ENCODE results near the gene ANKLE1. TPM values are rescaled to one million over a fixed set of nuclear protein-coding genes. Genes with fewer than 3 reads are reported as not detected.

ANKLE1 gene
- polyA plus RNA-seq, 1 experiment: 0.33 TPM

GRCh38 chr19:17319473-17320238 lies 38.0 kb downstream of the ANKLE1 start:
- CTCF ChIA-PET: no interaction called here
- POLR2A ChIA-PET: no interaction called here
- DNase-seq (ENCODE audit: low read depth, low spot score): no peak
- peaks cover 3% of the 10 kb centered on the region; the same call in 1 of the 2 replicates for H3K9me3 ChIP-seq (ENCODE audit: control insufficient read depth, insufficient read depth, low read length)
- H3K27me3 ChIP-seq (ENCODE audit: control insufficient read depth, insufficient read depth, low read length): no peaks in the 10 kb centered on the region
- TF ChIP-seq CTCF (IDR thresholded peaks at IDR 0.05; ENCODE audit: low read depth, low read length): no peak
- H3K27ac ChIP-seq (ENCODE audit: low read depth, low read length): no peak overlapping the region
- H3K4me3 ChIP-seq (ENCODE audit: low read depth, low read length): no peak overlapping the region

- DNase-seq (ENCODE audit: low read depth, low spot score): no peak
- no peak for TF ChIP-seq CTCF (IDR thresholded peaks at IDR 0.05; ENCODE audit: low read depth, low read length)
- no peak overlapping the region for H3K4me3 ChIP-seq (ENCODE audit: low read depth, low read length)
- H3K27ac ChIP-seq (ENCODE audit: low read depth, low read length): no peak overlapping the region
- ChIA-PET POLR2A (interaction anchor here (1.8 kb wide), 1 partner anchor 11 kb away, joined by 5 read pairs; the partner anchor contains the start of gene DDA1), CTCF (no interaction called here)
- H3K27me3 ChIP-seq (ENCODE audit: control insufficient read depth, insufficient read depth, low read length): no peaks in the 10 kb centered on the region
- H3K9me3 ChIP-seq (ENCODE audit: control insufficient read depth, insufficient read depth, low read length): peaks cover 3% of the 10 kb centered on the region; the same call in 1 of the 2 replicates
Observed at GRCh38 chr19:17320435-17320834, 38.7 kb downstream of the ANKLE1 start.

GRCh38 chr19:17321655-17322489 lies 40.2 kb downstream of the ANKLE1 start:
- ChIA-PET POLR2A (interaction anchor here (0.7 to 1.8 kb wide), 2 partner anchors 13 to 1224 kb away, joined by 3 to 5 read pairs; partner anchors contain the start of gene DDA1), CTCF (interaction anchor here (0.7 to 1.1 kb wide), 2 partner anchors 17 to 49 kb away, joined by 3 to 4 read pairs; partner anchors contain the start of gene MRPL34)
- no peak for DNase-seq (ENCODE audit: low read depth, low spot score)
- H3K27me3 ChIP-seq (ENCODE audit: control insufficient read depth, insufficient read depth, low read length): no peaks in the 10 kb centered on the region
- TF ChIP-seq CTCF (IDR thresholded peaks at IDR 0.05; ENCODE audit: low read depth, low read length): no peak
- no peaks in the 10 kb centered on the region; the same call in 1 of the 2 replicates for H3K9me3 ChIP-seq (ENCODE audit: control insufficient read depth, insufficient read depth, low read length)
- H3K27ac ChIP-seq (ENCODE audit: low read depth, low read length): no peak overlapping the region
- H3K4me3 ChIP-seq (ENCODE audit: low read depth, low read length): no peak overlapping the region

- no peaks in the 10 kb centered on the region for H3K27me3 ChIP-seq (ENCODE audit: control insufficient read depth, insufficient read depth, low read length)
- DNase-seq (ENCODE audit: low read depth, low spot score): no peak
- no peak for TF ChIP-seq CTCF (IDR thresholded peaks at IDR 0.05; ENCODE audit: low read depth, low read length)
- no peak overlapping the region for H3K4me3 ChIP-seq (ENCODE audit: low read depth, low read length)
- ChIA-PET POLR2A (no interaction called here), CTCF (interaction anchor here (1.1 kb wide), 1 partner anchor 18 kb away, joined by 3 read pairs; the partner anchor contains the start of gene MRPL34)
- H3K9me3 ChIP-seq (ENCODE audit: control insufficient read depth, insufficient read depth, low read length): no peaks in the 10 kb centered on the region; the same call in 1 of the 2 replicates
- H3K27ac ChIP-seq (ENCODE audit: low read depth, low read length): no peak overlapping the region
Observed at GRCh38 chr19:17322854-17323253, 41.2 kb downstream of the ANKLE1 start.

Data from AG04450 (cell line).